Keratinocyte (primary cell): Measurements from ENCODE around the gene SMAD3.

Experiments
- CTCF ChIP-seq, 3 experiments: IDR thresholded peaks in 1 of 3; conservative IDR thresholded peaks in 1 of 3; optimal IDR thresholded peaks in 1 of 3; 2 replicates in 2 of 3; 3 replicates in 1 of 3; pipeline versions ENCODE3 to v1.5.1; 2011; ENCODE audit warnings: low read length in 3 of 3, mild to moderate bottlenecking in 3 of 3, moderate library complexity in 2 of 3, control low read depth in 1 of 3, inconsistent platforms in 1 of 3; ENCODE audit not compliant: insufficient read depth in 2 of 3; ENCODE audit errors: extremely low read depth in 1 of 3
- EZH2 ChIP-seq: IDR thresholded peaks from one replicate; pipeline ENCODE4 v1.6.1; 2012; ENCODE audit warnings: inconsistent platforms, mild to moderate bottlenecking, low read length, moderate library complexity

DNA sequence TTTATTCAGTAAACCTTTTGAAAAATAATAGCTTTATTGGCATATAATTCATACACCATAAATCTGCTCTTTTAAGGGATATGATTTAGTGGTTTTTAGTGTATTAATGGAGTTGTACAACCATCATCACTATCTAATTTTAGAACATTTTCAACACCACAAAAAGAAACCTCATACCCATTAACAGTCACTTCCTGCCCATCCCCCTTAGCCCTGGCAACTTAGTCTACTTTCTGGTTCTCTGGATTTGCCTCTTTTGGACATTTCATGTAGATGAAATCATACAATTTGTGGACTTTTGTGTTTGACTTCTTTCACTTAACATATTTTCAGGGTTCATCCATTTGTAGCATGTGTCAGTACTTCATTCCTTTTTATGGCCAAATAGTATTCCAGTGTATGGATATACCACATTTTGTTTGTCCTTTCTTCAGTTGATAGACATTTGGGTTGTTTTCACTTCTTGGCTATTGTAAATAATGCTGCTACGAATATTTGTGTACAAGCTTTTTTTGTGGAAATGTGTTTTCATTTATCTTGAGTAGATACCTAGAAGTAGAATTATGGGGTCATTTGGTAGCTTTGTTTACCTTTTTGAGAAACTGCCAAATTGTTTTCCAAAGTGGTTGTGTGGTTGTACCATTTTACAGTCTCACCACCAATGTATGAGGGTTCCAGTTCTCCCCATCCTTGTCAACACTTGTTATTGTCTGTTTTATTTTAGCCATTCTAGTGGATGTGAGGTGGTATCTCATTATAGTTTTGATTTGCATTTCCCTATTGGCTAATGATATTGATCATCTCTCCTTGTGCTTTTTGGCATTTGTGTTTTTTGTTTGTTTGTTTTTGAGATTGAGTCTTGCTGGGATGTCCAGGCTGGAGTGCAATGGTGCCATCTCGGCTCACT, 45.8 kb downstream of the SMAD3 start:
- TF ChIP-seq CTCF (optimal IDR thresholded peaks at IDR 0.05 in 1 of 3, IDR thresholded peaks at IDR 0.05 in 1 of 3, conservative IDR thresholded peaks at IDR 0.05 in 1 of 3; ENCODE audit: extremely low read depth in 1 of 3, insufficient read depth in 2 of 3, low read length in 3 of 3) (no peak), EZH2 (no peak)
